Muscle of arm (tissue), 12 donors: ENCODE measurements around the gene COX5A. TPM values are rescaled to one million over a fixed set of nuclear protein-coding genes. Genes with fewer than 3 reads are reported as not detected.
A peak's percentile ranks its signal among the peaks of the same experiment; 100 is the strongest.
"Not testable (repeated sequence)": the region's sequence is repeated elsewhere in the genome, so short reads cannot be mapped to it uniquely, and the experiment has no call there.

Experiments used
- DNase-seq: peaks from one replicate; pipeline ENCODE4 v3.0.0-alpha.2; 2013
- polyA plus RNA-seq, 12 donors: library from polyadenylated mRNA; unstranded; fragments of 120-200 nt; gene quantifications; one replicate each; pipeline ENCODE4 v1.2.1, GENCODE V29; 2013; ENCODE audit not compliant: insufficient read length in 12 of 12

The COX5A gene
- polyA plus RNA-seq, 12 donors: 131 to 285 (median 234) TPM; not detected in 1

GRCh38 chr15:74957476-74958035 lies 19.7 kb upstream of the COX5A start:
- no peak for DNase-seq

GRCh38 chr15:74956648-74957475 lies 19.0 kb upstream of the COX5A start, which contains the start of gene RPP25:
Gene RPP25 (minus strand): TSS chr15:74956772. CDS start chr15:74956583, 189 bp downstream.
- no peak for DNase-seq

GRCh38 chr15:74955796-74956647 lies 18.1 kb upstream of the COX5A start:
- no peak for DNase-seq

GRCh38 chr15:74955017-74955416 lies 17.1 kb upstream of the COX5A start:
- no peak for DNase-seq

- no peak for DNase-seq
These were observed 16.6 kb upstream of the COX5A start for GRCh38 chr15:74954515-74954914.

GRCh38 chr15:74951006-74951405 lies 13.1 kb upstream of the COX5A start:
- DNase-seq: no peak

GRCh38 chr15:74950078-74950908 lies 12.4 kb upstream of the COX5A start:
- DNase-seq: peak; percentile 84

GRCh38 chr15:74937272-74937589 lies 642 bp downstream of the COX5A start:
- no peak for DNase-seq

GRCh38 chr15:74935193-74935592 lies 2.7 kb downstream of the COX5A start:
- DNase-seq: not testable (repeated sequence)

- no peak for DNase-seq
These were observed 4.3 kb downstream of the COX5A start for GRCh38 chr15:74933573-74933972.

- no peak for DNase-seq
These were observed 9.1 kb downstream of the COX5A start for GRCh38 chr15:74928771-74929198.

GRCh38 chr15:74924525-74924924 lies 13.3 kb downstream of the COX5A start:
- DNase-seq: no peak

- DNase-seq: no peak
These were observed 17.4 kb downstream of the COX5A start for GRCh38 chr15:74920456-74920855.

- DNase-seq: no peak
These were observed 20.2 kb downstream of the COX5A start for GRCh38 chr15:74917676-74918075.

- not testable (repeated sequence) for DNase-seq
These were observed 24.1 kb downstream of the COX5A start for GRCh38 chr15:74913799-74914198.

- no peak for DNase-seq
These were observed 24.8 kb downstream of the COX5A start for GRCh38 chr15:74913041-74913440.

GRCh38 chr15:74908635-74909034 lies 29.2 kb downstream of the COX5A start:
- DNase-seq: no peak

GRCh38 chr15:74907163-74907870 lies 30.6 kb downstream of the COX5A start:
- no peak for DNase-seq

GRCh38 chr15:74906450-74907162 lies 31.3 kb downstream of the COX5A start, which contains the start of gene FAM219B:
Gene FAM219B (minus strand): TSS chr15:74906851. CDS start chr15:74906800, 51 bp downstream.
- peak; percentile 91 for DNase-seq

GRCh38 chr15:74906067-74906449 lies 31.8 kb downstream of the COX5A start:
- DNase-seq: peak; percentile 27
